LNCAP (cell line): Measurements from ENCODE around the gene GCSAML.

Experiments
- TF ChIP-seq, protein P1 (sequence below): fragments of 450-650 bp; IDR thresholded peaks from 2 replicates; pipeline ENCODE4 v1.5.1; 2017; ENCODE audit warnings: mild to moderate bottlenecking

The GCSAML gene

DNA sequence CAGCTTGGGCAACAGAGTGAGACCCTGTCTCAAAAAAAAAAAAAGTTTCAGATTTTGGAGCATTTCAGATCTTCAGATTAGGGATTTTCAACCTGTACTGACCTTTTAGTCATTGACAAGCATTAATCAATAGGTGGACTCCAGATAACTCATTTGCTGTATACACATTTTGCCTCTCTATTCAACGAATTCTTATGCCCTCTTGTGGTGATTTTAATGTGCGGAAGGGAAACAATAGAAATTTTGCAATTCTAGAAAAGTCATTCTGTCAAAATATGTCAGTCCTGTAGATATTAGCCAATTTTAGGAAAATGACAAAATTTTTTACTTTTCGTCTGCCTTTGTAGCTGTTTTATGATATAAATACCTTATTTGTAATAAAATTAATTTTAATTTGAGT is 27.6 kb downstream of the GCSAML start:
- TF ChIP-seq, protein P1, sequence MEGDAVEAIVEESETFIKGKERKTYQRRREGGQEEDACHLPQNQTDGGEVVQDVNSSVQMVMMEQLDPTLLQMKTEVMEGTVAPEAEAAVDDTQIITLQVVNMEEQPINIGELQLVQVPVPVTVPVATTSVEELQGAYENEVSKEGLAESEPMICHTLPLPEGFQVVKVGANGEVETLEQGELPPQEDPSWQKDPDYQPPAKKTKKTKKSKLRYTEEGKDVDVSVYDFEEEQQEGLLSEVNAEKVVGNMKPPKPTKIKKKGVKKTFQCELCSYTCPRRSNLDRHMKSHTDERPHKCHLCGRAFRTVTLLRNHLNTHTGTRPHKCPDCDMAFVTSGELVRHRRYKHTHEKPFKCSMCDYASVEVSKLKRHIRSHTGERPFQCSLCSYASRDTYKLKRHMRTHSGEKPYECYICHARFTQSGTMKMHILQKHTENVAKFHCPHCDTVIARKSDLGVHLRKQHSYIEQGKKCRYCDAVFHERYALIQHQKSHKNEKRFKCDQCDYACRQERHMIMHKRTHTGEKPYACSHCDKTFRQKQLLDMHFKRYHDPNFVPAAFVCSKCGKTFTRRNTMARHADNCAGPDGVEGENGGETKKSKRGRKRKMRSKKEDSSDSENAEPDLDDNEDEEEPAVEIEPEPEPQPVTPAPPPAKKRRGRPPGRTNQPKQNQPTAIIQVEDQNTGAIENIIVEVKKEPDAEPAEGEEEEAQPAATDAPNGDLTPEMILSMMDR, result peak; percentile 66

DNA sequence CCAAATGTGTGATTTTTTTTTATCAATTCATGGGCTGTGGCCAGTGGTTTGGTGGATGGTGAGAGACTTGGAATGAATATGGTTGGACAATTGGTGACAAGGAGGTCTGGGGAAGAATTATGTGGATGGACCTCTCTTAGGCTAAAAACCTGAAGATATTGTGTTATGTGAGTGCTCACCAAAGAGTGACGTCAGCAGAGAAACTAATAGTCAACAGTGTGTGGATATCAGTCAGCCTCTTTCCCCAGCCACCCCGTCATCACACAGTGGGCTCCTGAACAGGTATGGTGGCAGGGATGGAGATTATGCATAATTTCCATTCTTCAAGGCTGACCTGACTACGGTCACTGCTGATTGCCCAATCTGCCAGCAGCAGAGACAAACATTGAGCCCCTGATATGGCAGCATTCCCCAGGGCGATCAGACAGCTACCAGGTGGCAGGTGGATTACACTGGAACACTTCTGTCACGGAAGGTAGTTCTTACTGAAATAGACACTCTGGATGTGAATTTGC is 30.1 kb downstream of the GCSAML start:
- TF ChIP-seq, protein P1, result no peak

DNA sequence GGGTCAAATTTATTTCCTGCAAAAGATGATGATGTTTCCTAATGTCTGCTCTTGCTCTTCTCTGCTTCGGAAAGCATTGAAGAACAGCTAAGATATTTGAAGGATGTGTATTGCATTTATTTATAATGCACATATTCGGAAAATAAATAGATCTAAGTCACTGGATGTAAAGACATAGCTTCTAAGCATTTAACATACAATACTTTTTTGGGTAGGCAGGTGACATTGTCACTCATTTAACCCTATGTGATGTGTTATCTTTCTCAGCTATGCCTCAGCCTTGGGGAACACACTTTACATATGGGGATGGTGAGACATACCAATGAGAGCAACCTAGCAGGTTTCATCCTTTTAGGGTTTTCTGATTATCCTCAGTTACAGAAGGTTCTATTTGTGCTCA is 39.1 kb downstream of the GCSAML start, which contains the start of gene OR2G2:
Gene OR2G2 (plus strand): TSS at position 301 of the 400 bp plus-strand sequence. CDS start 0 bp downstream, at position 301.
- TF ChIP-seq, protein P1, result no peak

DNA sequence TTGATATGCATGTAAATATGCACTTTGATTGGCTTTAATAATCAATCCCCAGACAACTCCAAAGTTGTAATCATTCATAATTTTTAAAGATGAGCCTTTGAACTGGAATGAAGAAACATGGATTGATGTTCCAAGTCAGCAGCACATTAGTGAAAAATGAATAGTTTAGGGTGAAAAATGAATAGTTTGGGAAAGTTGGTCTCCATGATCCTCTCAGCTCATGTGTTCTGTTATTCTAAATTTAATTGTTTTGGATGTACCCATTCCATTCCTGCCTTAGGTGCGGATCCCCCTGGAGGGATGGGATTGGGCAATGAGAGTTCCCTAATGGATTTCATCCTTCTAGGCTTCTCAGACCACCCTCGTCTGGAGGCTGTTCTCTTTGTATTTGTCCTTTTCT is 56.4 kb downstream of the GCSAML start, which contains the start of gene OR2G3:
Gene OR2G3 (plus strand): TSS at position 301 of the 400 bp plus-strand sequence. CDS start 0 bp downstream, at position 301.
- TF ChIP-seq, protein P1, result no peak

DNA sequence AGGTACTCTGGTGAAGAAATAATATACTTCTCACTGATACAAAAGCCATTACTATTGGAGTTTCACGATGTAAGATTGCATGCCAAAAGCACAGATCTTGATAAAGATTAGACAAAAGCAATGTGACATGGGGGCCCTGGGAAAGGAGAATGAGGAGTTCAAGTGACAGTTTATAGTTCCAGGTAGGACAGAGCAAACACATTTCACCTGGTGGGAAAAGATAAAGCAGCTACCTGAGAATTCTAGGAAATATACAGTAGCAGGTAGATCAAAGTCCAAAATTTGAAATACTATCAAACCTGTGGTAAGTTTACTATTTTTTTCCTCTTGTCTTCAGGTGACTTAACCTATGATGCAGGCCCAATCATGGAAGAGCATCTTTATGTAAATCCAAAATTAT is 64.5 kb downstream of the GCSAML start:
- TF ChIP-seq, protein P1, result no peak

- TF ChIP-seq, protein P1, result no peak
Measured at GRCh38 chr1:247614625-247615024, 65.7 kb downstream of the GCSAML start.
